Kidney epithelial cell (primary cell): ENCODE results near the gene CEP350. TPM values are rescaled to one million over a fixed set of nuclear protein-coding genes. Genes with fewer than 3 reads are reported as not detected.

Experiments
- DNase-seq: peaks from one replicate; pipeline ENCODE4 v3.0.0-alpha.2; 2010; ENCODE audit warnings: low read depth
- H3K27me3 ChIP-seq: 2 replicates; pipeline ENCODE4 v1.6.0; 2011; ENCODE audit warnings: low read length; ENCODE audit not compliant: control insufficient read depth, insufficient read depth
- H3K36me3 ChIP-seq: 2 replicates; pipeline ENCODE4 v1.5.1; 2011; ENCODE audit warnings: low read length; ENCODE audit not compliant: control insufficient read depth, insufficient read depth
- H3K4me3 ChIP-seq: 2 replicates; pipeline ENCODE4 v1.5.1; 2011; ENCODE audit warnings: low read depth, mild to moderate bottlenecking, control low read depth, low read length
- CTCF ChIP-seq: IDR thresholded peaks from 2 replicates; pipeline ENCODE4 v1.5.1; 2011; ENCODE audit warnings: mild to moderate bottlenecking, moderate library complexity, low read length, control low read depth, inconsistent platforms; ENCODE audit not compliant: insufficient read depth, poor library complexity, severe bottlenecking
- total RNA-seq: library from RNA; depleted of rRNA; stranded (reverse); fragments of >200 nt; gene quantifications from 2 replicates; pipeline ENCODE4 v1.2.3, GENCODE V29; 2015

Gene CEP350
- total RNA-seq, 1 donor from 2014 or later, result 24.9 TPM

GRCh38 chr1:180156201-180156600, 201.6 kb downstream of the CEP350 start:
- TF ChIP-seq CTCF, result no peak
- DNase-seq, result no peak
- no peaks in the 10 kb centered on the region for H3K36me3 ChIP-seq
- no peak overlapping the region for H3K4me3 ChIP-seq
- H3K27me3 ChIP-seq, result no peaks in the 10 kb centered on the region

- H3K36me3 ChIP-seq, result no peaks in the 10 kb centered on the region
- no peak overlapping the region for H3K4me3 ChIP-seq
- DNase-seq, result no peak
- TF ChIP-seq CTCF, result no peak
- no peaks in the 10 kb centered on the region for H3K27me3 ChIP-seq
These were observed 202.1 kb downstream of the CEP350 start for GRCh38 chr1:180156631-180157091.

- H3K27me3 ChIP-seq, result no peaks in the 10 kb centered on the region
- no peaks in the 10 kb centered on the region for H3K36me3 ChIP-seq
- DNase-seq, result no peak
- H3K4me3 ChIP-seq, result no peak overlapping the region
- no peak for TF ChIP-seq CTCF
These were observed 202.5 kb downstream of the CEP350 start for GRCh38 chr1:180157108-180157507.

GRCh38 chr1:180157576-180158057, 203.0 kb downstream of the CEP350 start:
- Histone ChIP-seq H3K36me3 (no peaks in the 10 kb centered on the region), H3K27me3 (no peaks in the 10 kb centered on the region), H3K4me3 (no peak overlapping the region)
- TF ChIP-seq CTCF, result no peak
- DNase-seq, result no peak

GRCh38 chr1:180158149-180159147, 203.8 kb downstream of the CEP350 start:
- TF ChIP-seq CTCF, result no peak
- Histone ChIP-seq H3K36me3 (no peaks in the 10 kb centered on the region), H3K27me3 (no peaks in the 10 kb centered on the region), H3K4me3 (no peak overlapping the region)
- DNase-seq, result no peak
